Fibroblast of villous mesenchyme (primary cell): ENCODE measurements around the gene MACROD2. TPM values are rescaled to one million over a fixed set of nuclear protein-coding genes. Genes with fewer than 3 reads are reported as not detected.
"Not testable (repeated sequence)": the region's sequence is repeated elsewhere in the genome, so short reads cannot be mapped to it uniquely, and the experiment has no call there.

ENCODE experiments used
- DNase-seq: peaks from one replicate; pipeline ENCODE4 v3.0.0-alpha.2; 2010; ENCODE audit warnings: low read depth
- H3K4me3 ChIP-seq: 2 replicates; pipeline ENCODE4 v1.5.1; 2011; ENCODE audit warnings: low read depth, mild to moderate bottlenecking, low read length
- CTCF ChIP-seq: IDR thresholded peaks from 2 replicates; pipeline ENCODE4 v1.5.1; 2012; ENCODE audit warnings: low read depth, mild to moderate bottlenecking, low read length; ENCODE audit not compliant: insufficient read depth
- total RNA-seq: library from RNA; depleted of rRNA; stranded (reverse); fragments of >200 nt; gene quantifications from 2 replicates; pipeline ENCODE4 v1.2.3, GENCODE V29; 2012

MACROD2 gene
- total RNA-seq, 1 donor = 1.7 TPM

- H3K4me3 ChIP-seq = no peak overlapping the region
- no peak for DNase-seq
- TF ChIP-seq CTCF = no peak
Measured at GRCh38 chr20:16005915-16006493, 2010.7 kb downstream of the MACROD2 start.

- no peak overlapping the region for H3K4me3 ChIP-seq
- no peak for DNase-seq
- no peak for TF ChIP-seq CTCF
Measured at GRCh38 chr20:16007164-16007563, 2011.8 kb downstream of the MACROD2 start.

GRCh38 chr20:16007962-16008361, 2012.6 kb downstream of the MACROD2 start:
- no peak for TF ChIP-seq CTCF
- H3K4me3 ChIP-seq = no peak overlapping the region
- peak; percentile 1 for DNase-seq

- TF ChIP-seq CTCF = no peak
- no peak for DNase-seq
- H3K4me3 ChIP-seq = no peak overlapping the region
Measured at GRCh38 chr20:16011056-16011455, 2015.7 kb downstream of the MACROD2 start.

- DNase-seq = no peak
- no peak overlapping the region for H3K4me3 ChIP-seq
- no peak for TF ChIP-seq CTCF
Measured at GRCh38 chr20:16011519-16011918, 2016.2 kb downstream of the MACROD2 start.

- not testable (repeated sequence) for H3K4me3 ChIP-seq, DNase-seq
Measured at GRCh38 chr20:16012934-16013333, 2017.6 kb downstream of the MACROD2 start.

- no peak for DNase-seq
- no peak overlapping the region for H3K4me3 ChIP-seq
- TF ChIP-seq CTCF = no peak
Measured at GRCh38 chr20:16013631-16014030, 2018.3 kb downstream of the MACROD2 start.
